Liver (tissue), 9 donors: ENCODE results near the gene YAE1. TPM values are rescaled to one million over a fixed set of nuclear protein-coding genes. Genes with fewer than 3 reads are reported as not detected.

Experiments
- DNase-seq: peaks from one replicate; pipeline ENCODE4 v3.0.0-alpha.2; 2017; ENCODE audit warnings: low spot score
- H3K27ac ChIP-seq, 2 donors: one replicate each; pipeline ENCODE4 v1.7.0; 2013; ENCODE audit warnings: inconsistent platforms in 2 of 2, low read length in 2 of 2, control low read depth in 1 of 2, low read depth in 1 of 2, mild to moderate bottlenecking in 1 of 2
- H3K27me3 ChIP-seq, 4 donors: one replicate each; pipeline versions ENCODE4 v1.6.1 to v1.7.0; 2013; ENCODE audit warnings: low read length in 3 of 4, inconsistent platforms in 1 of 4, mild to moderate bottlenecking in 1 of 4, moderate library complexity in 1 of 4; ENCODE audit not compliant: control insufficient read depth in 4 of 4, insufficient read depth in 4 of 4
- H3K36me3 ChIP-seq, 4 donors: one replicate each; pipeline versions ENCODE4 v1.6.1 to v1.7.0; 2013; ENCODE audit warnings: low read length in 3 of 4, mild to moderate bottlenecking in 3 of 4, low read depth in 1 of 4, moderate library complexity in 1 of 4; ENCODE audit not compliant: control insufficient read depth in 4 of 4, insufficient read depth in 3 of 4
- H3K4me1 ChIP-seq, 4 donors: one replicate each; pipeline versions ENCODE4 v1.6.1 to v1.7.0; 2013; ENCODE audit warnings: low read length in 3 of 4, mild to moderate bottlenecking in 3 of 4, moderate library complexity in 1 of 4; ENCODE audit not compliant: control insufficient read depth in 4 of 4, insufficient read depth in 4 of 4
- H3K4me3 ChIP-seq, 3 donors: one replicate each; pipeline versions ENCODE4 v1.6.1 to v1.7.0; 2013; ENCODE audit warnings: low read length in 3 of 3, control low read depth in 1 of 3, low read depth in 1 of 3, mild to moderate bottlenecking in 1 of 3
- H3K9ac ChIP-seq, 2 donors: one replicate each; pipeline ENCODE4 v1.7.0; 2013; ENCODE audit warnings: low read length in 2 of 2, mild to moderate bottlenecking in 2 of 2, moderate library complexity in 2 of 2, control low read depth in 1 of 2, low read depth in 1 of 2
- H3K9me3 ChIP-seq, 4 donors: one replicate each; pipeline versions ENCODE4 v1.6.1 to v1.7.0; 2013; ENCODE audit warnings: low read length in 3 of 4; ENCODE audit not compliant: control insufficient read depth in 4 of 4
- ATF3 ChIP-seq: IDR thresholded peaks from 2 replicates; pipeline ENCODE4 v1.6.1; 2016; ENCODE audit warnings: antibody characterized with exemption
- CTCF ChIP-seq: fragments of 150-350 bp; IDR thresholded peaks from 2 replicates; pipeline ENCODE4 v1.5.1; 2017; ENCODE audit warnings: improper control_type of control experiment, low read depth, low read length; ENCODE audit not compliant: missing input control
- FOXA1 ChIP-seq: IDR thresholded peaks from 2 replicates; pipeline ENCODE4 v1.6.1; 2016; ENCODE audit warnings: antibody characterized with exemption
- FOXA2 ChIP-seq: IDR thresholded peaks from 2 replicates; pipeline ENCODE4 v1.6.1; 2016; ENCODE audit warnings: antibody characterized with exemption
- HNF4A ChIP-seq, 2 donors: conservative IDR thresholded peaks; 2 replicates each; pipeline ENCODE4 v1.6.1; 2016; ENCODE audit warnings: antibody characterized with exemption in 2 of 2, mild to moderate bottlenecking in 2 of 2
- JUND ChIP-seq, 2 donors: IDR thresholded peaks; 2 replicates each; pipeline ENCODE4 v1.6.1; 2016; ENCODE audit warnings: antibody characterized with exemption in 2 of 2
- NR2F2 ChIP-seq: IDR thresholded peaks from 2 replicates; pipeline ENCODE4 v1.6.1; 2016; ENCODE audit warnings: antibody characterized with exemption
- RAD21 ChIP-seq, 2 donors: IDR thresholded peaks; 2 replicates each; pipeline ENCODE4 v1.6.1; 2016; ENCODE audit warnings: antibody characterized with exemption in 2 of 2, mild to moderate bottlenecking in 2 of 2
- RXRA ChIP-seq, 2 donors: IDR thresholded peaks; 2 replicates each; pipeline ENCODE4 v1.6.1; 2017 to 2018; ENCODE audit warnings: antibody characterized with exemption in 2 of 2, mild to moderate bottlenecking in 1 of 2
- SP1 ChIP-seq: IDR thresholded peaks from 2 replicates; pipeline ENCODE4 v1.6.1; 2018; ENCODE audit warnings: antibody characterized with exemption, mild to moderate bottlenecking
- TAF1 ChIP-seq: conservative IDR thresholded peaks from 2 replicates; pipeline ENCODE4 v1.6.1; 2016; ENCODE audit warnings: antibody characterized with exemption, mild to moderate bottlenecking
- YY1 ChIP-seq: IDR thresholded peaks from 2 replicates; pipeline ENCODE4 v1.6.1; 2016; ENCODE audit warnings: antibody characterized with exemption, mild to moderate bottlenecking
- ZBTB33 ChIP-seq: IDR thresholded peaks from 2 replicates; pipeline ENCODE4 v1.6.1; 2016; ENCODE audit warnings: antibody characterized with exemption
- WGBS: extraction: QIAGEN DNeasy Blood & Tissue Kit; methylation state at CpG from one replicate; pipeline ENCODE4 v1.1.7; 2013; 5-methylcytosine and 5-hydroxymethylcytosine counted together
- polyA plus RNA-seq, 2 donors: library from polyadenylated mRNA; stranded (reverse) in 1 of 2; unstranded in 1 of 2; fragments of 200-250 nt in 1 of 2; fragments of >200 nt in 1 of 2; fragmentation: Nextera tagmentation in 1 of 2; extraction: Ambion mirVana in 1 of 2; gene quantifications; one replicate each; pipeline versions ENCODE4 v1.2.1 to v1.2.3, GENCODE V29; 2013 to 2015
- total RNA-seq, 2 donors: library from RNA; depleted of rRNA; stranded (reverse); fragments of >200 nt; gene quantifications; one replicate each; pipeline ENCODE4 v1.2.3, GENCODE V29; 2014
- TF ChIP-seq, protein P1 (sequence below): IDR thresholded peaks from 2 replicates; pipeline ENCODE4 v1.6.1; 2016; ENCODE audit warnings: antibody characterized with exemption, mild to moderate bottlenecking
- TF ChIP-seq, protein P2 (sequence below): IDR thresholded peaks from 2 replicates; pipeline ENCODE4 v1.6.1; 2016; ENCODE audit warnings: antibody characterized with exemption
- donor health status: healthy.
- donor health status: healthy.
- donor health status: healthy.
- donor health status: healthy.
- donor health status: healthy.

YAE1 gene
- total and polyA plus RNA-seq, 4 donors, result 6.7 to 12.0 (median 9.9) TPM

GRCh38 chr7:39577229-39577874, 11.1 kb downstream of the YAE1 start:
- no peak for DNase-seq
- peaks cover 1 to 3% (median 2%) of the 10 kb centered on the region in 4 donors for H3K36me3 ChIP-seq
- H3K9ac ChIP-seq, result no peak overlapping the region
- no peaks in the 10 kb centered on the region for H3K9me3 ChIP-seq
- TF ChIP-seq TAF1 (no peak), FOXA1 (no peak), YY1 (no peak), SP1 (no peak), JUND (IDR thresholded peaks at IDR 0.05) (no peak), RAD21 (IDR thresholded peaks at IDR 0.05) (no peak), HNF4A (conservative IDR thresholded peaks at IDR 0.05) (no peak), CTCF (no peak), NR2F2 (no peak), ATF3 (no peak), RXRA (IDR thresholded peaks at IDR 0.05) (no peak), ZBTB33 (no peak), FOXA2 (no peak)
- TF ChIP-seq, protein P1, sequence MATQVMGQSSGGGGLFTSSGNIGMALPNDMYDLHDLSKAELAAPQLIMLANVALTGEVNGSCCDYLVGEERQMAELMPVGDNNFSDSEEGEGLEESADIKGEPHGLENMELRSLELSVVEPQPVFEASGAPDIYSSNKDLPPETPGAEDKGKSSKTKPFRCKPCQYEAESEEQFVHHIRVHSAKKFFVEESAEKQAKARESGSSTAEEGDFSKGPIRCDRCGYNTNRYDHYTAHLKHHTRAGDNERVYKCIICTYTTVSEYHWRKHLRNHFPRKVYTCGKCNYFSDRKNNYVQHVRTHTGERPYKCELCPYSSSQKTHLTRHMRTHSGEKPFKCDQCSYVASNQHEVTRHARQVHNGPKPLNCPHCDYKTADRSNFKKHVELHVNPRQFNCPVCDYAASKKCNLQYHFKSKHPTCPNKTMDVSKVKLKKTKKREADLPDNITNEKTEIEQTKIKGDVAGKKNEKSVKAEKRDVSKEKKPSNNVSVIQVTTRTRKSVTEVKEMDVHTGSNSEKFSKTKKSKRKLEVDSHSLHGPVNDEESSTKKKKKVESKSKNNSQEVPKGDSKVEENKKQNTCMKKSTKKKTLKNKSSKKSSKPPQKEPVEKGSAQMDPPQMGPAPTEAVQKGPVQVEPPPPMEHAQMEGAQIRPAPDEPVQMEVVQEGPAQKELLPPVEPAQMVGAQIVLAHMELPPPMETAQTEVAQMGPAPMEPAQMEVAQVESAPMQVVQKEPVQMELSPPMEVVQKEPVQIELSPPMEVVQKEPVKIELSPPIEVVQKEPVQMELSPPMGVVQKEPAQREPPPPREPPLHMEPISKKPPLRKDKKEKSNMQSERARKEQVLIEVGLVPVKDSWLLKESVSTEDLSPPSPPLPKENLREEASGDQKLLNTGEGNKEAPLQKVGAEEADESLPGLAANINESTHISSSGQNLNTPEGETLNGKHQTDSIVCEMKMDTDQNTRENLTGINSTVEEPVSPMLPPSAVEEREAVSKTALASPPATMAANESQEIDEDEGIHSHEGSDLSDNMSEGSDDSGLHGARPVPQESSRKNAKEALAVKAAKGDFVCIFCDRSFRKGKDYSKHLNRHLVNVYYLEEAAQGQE, result no peak
- TF ChIP-seq, protein P2, sequence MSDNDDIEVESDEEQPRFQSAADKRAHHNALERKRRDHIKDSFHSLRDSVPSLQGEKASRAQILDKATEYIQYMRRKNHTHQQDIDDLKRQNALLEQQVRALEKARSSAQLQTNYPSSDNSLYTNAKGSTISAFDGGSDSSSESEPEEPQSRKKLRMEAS, result no peak
- no peak overlapping the region for H3K4me3 ChIP-seq
- WGBS, result 95% methylated on average over 27 of the region's 27 CpGs
- no peaks in the 10 kb centered on the region for H3K4me1 ChIP-seq
- no peaks in the 10 kb centered on the region for H3K27me3 ChIP-seq
- H3K27ac ChIP-seq, result no peak overlapping the region
